HEK293 (cell line): ENCODE measurements around the gene GPAM.

ENCODE experiments used
- CTCF ChIA-PET: fragments of 350-600 bp; formaldehyde crosslinking; extraction: SDS; loops from one replicate; lab custom pipeline; 2021; ENCODE audit warnings: antibody characterized with exemption; lab: Yijun Ruan, JAX
- POLR2A ChIA-PET: fragments of 300-600 bp; formaldehyde crosslinking; extraction: SDS; loops from one replicate; lab custom pipeline; 2020; ENCODE audit warnings: antibody characterized with exemption, inconsistent platforms; lab: Yijun Ruan, JAX
- H3K27ac ChIP-seq: fragments of 200-500 bp; sonication (Bioruptor generic); 2 replicates; pipeline ENCODE4 v1.5.1; 2014; ENCODE audit warnings: low read depth, low read length, control low read depth, inconsistent platforms; ENCODE audit errors: extremely low read depth
- H3K36me3 ChIP-seq, 2 experiments: fragments of 200-500 bp in 1 of 2; sonication (Bioruptor generic) in 1 of 2; 1 replicate in 1 of 2; 2 replicates in 1 of 2; pipeline ENCODE4 v1.5.1; 2014 to 2017; ENCODE audit warnings: inconsistent platforms in 2 of 2, low read length in 2 of 2; ENCODE audit not compliant: control insufficient read depth in 2 of 2, insufficient read depth in 1 of 2
- H3K4me1 ChIP-seq: fragments of 200-500 bp; sonication (Bioruptor generic); 2 replicates; pipeline ENCODE4 v1.5.1; 2014; ENCODE audit warnings: mild to moderate bottlenecking, low read length, inconsistent platforms; ENCODE audit not compliant: control insufficient read depth, insufficient read depth
- H3K4me3 ChIP-seq: 2 replicates; pipeline ENCODE4 v1.5.1; 2011; ENCODE audit warnings: low read depth, mild to moderate bottlenecking, control low read depth, low read length, moderate library complexity
- H3K9me3 ChIP-seq: fragments of 200-500 bp; sonication (Bioruptor generic); 2 replicates; pipeline ENCODE4 v1.5.1; 2014; ENCODE audit warnings: low read depth, low read length, inconsistent platforms; ENCODE audit not compliant: control insufficient read depth, insufficient read depth
- EGR2 ChIP-seq: fragments of 450-650 bp; formaldehyde crosslinking; IDR thresholded peaks from 2 replicates; pipeline ENCODE4 v1.5.1; 2016; ENCODE audit warnings: low read depth, missing biosample characterization, missing genetic modification characterization
- KLF9 ChIP-seq: fragments of 450-650 bp; formaldehyde crosslinking; IDR thresholded peaks from 2 replicates; pipeline ENCODE4 v1.5.1; 2016; ENCODE audit warnings: missing biosample characterization, missing genetic modification characterization, low read depth
- PBX3 ChIP-seq: sonication (generic); formaldehyde crosslinking; IDR thresholded peaks from 2 replicates; pipeline ENCODE4 v1.8.1; 2022; ENCODE audit warnings: mild to moderate bottlenecking, moderate library complexity, missing genetic modification reagents
- PRDM1 ChIP-seq: fragments of 450-650 bp; formaldehyde crosslinking; IDR thresholded peaks from 2 replicates; pipeline ENCODE4; 2016; ENCODE audit warnings: missing biosample characterization, missing genetic modification characterization
- SP2 ChIP-seq: fragments of 450-650 bp; formaldehyde crosslinking; IDR thresholded peaks from 2 replicates; pipeline ENCODE4 v1.5.1; 2016; ENCODE audit warnings: missing biosample characterization, missing genetic modification characterization
- TCF7L2 ChIP-seq: IDR thresholded peaks from 2 replicates; pipeline ENCODE4 v1.6.1; 2011; ENCODE audit warnings: low read depth, mild to moderate bottlenecking, inconsistent platforms, low read length, moderate library complexity, borderline replicate concordance
- ZBTB21 ChIP-seq: fragments of 450-650 bp; formaldehyde crosslinking; IDR thresholded peaks from 2 replicates; pipeline ENCODE4 v1.5.1; 2017; ENCODE audit warnings: missing biosample characterization, missing genetic modification characterization
- ZBTB26 ChIP-seq: fragments of 450-650 bp; formaldehyde crosslinking; optimal IDR thresholded peaks from 2 replicates; pipeline ENCODE3; 2016; ENCODE audit warnings: missing biosample characterization, mild to moderate bottlenecking, missing genetic modification characterization
- ZFP41 ChIP-seq: fragments of 450-650 bp; formaldehyde crosslinking; IDR thresholded peaks from 2 replicates; pipeline ENCODE4 v1.5.1; 2016; ENCODE audit warnings: missing biosample characterization, missing genetic modification characterization, borderline replicate concordance
- ZIC2 ChIP-seq: fragments of 450-650 bp; formaldehyde crosslinking; IDR thresholded peaks from 2 replicates; pipeline ENCODE4 v1.5.1; 2016; ENCODE audit warnings: missing biosample characterization, missing genetic modification characterization
- ZNF121 ChIP-seq: fragments of 450-650 bp; formaldehyde crosslinking; IDR thresholded peaks from 2 replicates; pipeline ENCODE4 v1.5.1; 2016; ENCODE audit warnings: missing biosample characterization, missing genetic modification characterization
- ZNF23 ChIP-seq: fragments of 450-650 bp; formaldehyde crosslinking; IDR thresholded peaks from 2 replicates; pipeline ENCODE4 v1.5.1; 2016; ENCODE audit warnings: missing biosample characterization, missing genetic modification characterization, borderline replicate concordance
- ZNF239 ChIP-seq: fragments of 450-650 bp; formaldehyde crosslinking; IDR thresholded peaks from 2 replicates; pipeline ENCODE4 v1.5.1; 2016; ENCODE audit warnings: missing biosample characterization, missing genetic modification characterization
- ZNF24 ChIP-seq: fragments of 450-650 bp; formaldehyde crosslinking; IDR thresholded peaks from 2 replicates; pipeline ENCODE4 v1.5.1; 2016; ENCODE audit warnings: missing biosample characterization, missing genetic modification characterization
- ZNF302 ChIP-seq: fragments of 450-650 bp; formaldehyde crosslinking; IDR thresholded peaks from 2 replicates; pipeline ENCODE4 v1.5.1; 2016; ENCODE audit warnings: missing biosample characterization, missing genetic modification characterization, low read depth
- ZNF335 ChIP-seq: fragments of 450-650 bp; formaldehyde crosslinking; conservative IDR thresholded peaks from 2 replicates; pipeline ENCODE4 v1.5.1; 2016; ENCODE audit warnings: missing biosample characterization, missing genetic modification characterization
- ZNF341 ChIP-seq: fragments of 450-650 bp; formaldehyde crosslinking; IDR thresholded peaks from 2 replicates; pipeline ENCODE4; 2016; ENCODE audit warnings: low read depth, missing biosample characterization, missing genetic modification characterization
- ZNF391 ChIP-seq: fragments of 450-650 bp; formaldehyde crosslinking; IDR thresholded peaks from 2 replicates; pipeline ENCODE4 v1.5.1; 2016; ENCODE audit warnings: low read depth, missing biosample characterization, missing genetic modification characterization, borderline replicate concordance
- ZNF404 ChIP-seq: fragments of 450-650 bp; formaldehyde crosslinking; IDR thresholded peaks from 2 replicates; pipeline ENCODE4 v1.5.1; 2017; ENCODE audit warnings: missing biosample characterization, missing genetic modification characterization
- ZNF580 ChIP-seq: fragments of 450-650 bp; formaldehyde crosslinking; IDR thresholded peaks from 2 replicates; pipeline ENCODE4 v1.5.1; 2016; ENCODE audit warnings: missing biosample characterization, missing genetic modification characterization
- ZNF624 ChIP-seq: fragments of 450-650 bp; formaldehyde crosslinking; IDR thresholded peaks from 2 replicates; pipeline ENCODE4 v1.5.1; 2017; ENCODE audit warnings: missing biosample characterization, missing genetic modification characterization
- ZNF785 ChIP-seq: fragments of 450-650 bp; formaldehyde crosslinking; IDR thresholded peaks from 2 replicates; pipeline ENCODE4 v1.5.1; 2016; ENCODE audit warnings: missing biosample characterization, missing genetic modification characterization
- ZSCAN5A ChIP-seq: fragments of 450-650 bp; formaldehyde crosslinking; IDR thresholded peaks from 2 replicates; pipeline ENCODE4 v1.5.1; 2016; ENCODE audit warnings: missing biosample characterization, missing genetic modification characterization

GPAM gene

GRCh38 chr10:112226439-112227248 lies 43.1 kb upstream of the GPAM start:
- Histone ChIP-seq H3K4me3 (no peak overlapping the region), H3K9me3 (no peaks in the 10 kb centered on the region), H3K4me1 (no peaks in the 10 kb centered on the region; the same call in 1 of the 2 replicates), H3K36me3 (no peaks in the 10 kb centered on the region), H3K27ac (no peak overlapping the region)
- TF ChIP-seq ZNF580 (no peak), ZNF24 (no peak), EGR2 (tag by site-specific recombination) (no peak), PRDM1 (no peak), PBX3 (CRISPR knock-in tag) (no peak), ZNF302 (tag by site-specific recombination) (no peak), ZNF23 (tag by site-specific recombination) (no peak), ZFP41 (tag by site-specific recombination) (no peak), ZIC2 (no peak)
- CTCF ChIA-PET, result interaction anchor here (1.3 to 1.5 kb wide), 2 partner anchors 81 to 208 kb away, joined by 3 read pairs; no protein-coding TSS in a partner anchor
- POLR2A ChIA-PET, result no interaction called here

GRCh38 chr10:112225771-112226438 lies 42.3 kb upstream of the GPAM start:
- CTCF ChIA-PET, result no interaction called here
- Histone ChIP-seq H3K4me3 (no peak overlapping the region), H3K27ac (no peak overlapping the region), H3K4me1 (no peaks in the 10 kb centered on the region; the same call in 1 of the 2 replicates), H3K9me3 (no peaks in the 10 kb centered on the region), H3K36me3 (no peaks in the 10 kb centered on the region)
- POLR2A ChIA-PET, result no interaction called here
- no peak for TF ChIP-seq ZSCAN5A
- TF ChIP-seq ZNF391 (tag by site-specific recombination), result no peak
- TF ChIP-seq ZBTB21 (tag by site-specific recombination), result no peak
- no peak for TF ChIP-seq ZNF121 (tag by site-specific recombination)
- no peak for TF ChIP-seq ZNF239
- TF ChIP-seq ZIC2, result no peak
- no peak for TF ChIP-seq ZNF23 (tag by site-specific recombination)

- H3K36me3 ChIP-seq, result no peaks in the 10 kb centered on the region
- CTCF ChIA-PET, result no interaction called here
- POLR2A ChIA-PET, result no interaction called here
- TF ChIP-seq ZNF785 (tag by site-specific recombination) (no peak), ZBTB26 (tag by site-specific recombination) (no peak), SP2 (no peak), ZNF624 (tag by site-specific recombination) (no peak), TCF7L2 (no peak), ZNF404 (tag by site-specific recombination) (no peak), KLF9 (no peak), ZNF341 (tag by site-specific recombination) (no peak), ZNF335 (no peak)
- H3K9me3 ChIP-seq, result no peaks in the 10 kb centered on the region
- H3K4me3 ChIP-seq, result no peak overlapping the region
- H3K27ac ChIP-seq, result no peak overlapping the region
- H3K4me1 ChIP-seq, result no peaks in the 10 kb centered on the region; the same call in 1 of the 2 replicates
Observed at GRCh38 chr10:112224933-112225529, 41.5 kb upstream of the GPAM start.
